HG03439 (cell line): ENCODE data around the gene ARID3C.

Source experiments
- ATAC-seq: cut with Tn5 transposase; IDR thresholded peaks from one replicate; pipeline ENCODE4 v1.9.1; 2021; ENCODE audit warnings: mild to moderate bottlenecking, moderate library complexity; ENCODE audit not compliant: unreplicated experiment

The ARID3C gene

GRCh38 chr9:34579808-34580163 is 49.1 kb downstream of the ARID3C start:
- no peak for ATAC-seq

- ATAC-seq, result no peak
Observed at GRCh38 chr9:34579104-34579807, 49.6 kb downstream of the ARID3C start.

GRCh38 chr9:34578241-34579103 is 50.4 kb downstream of the ARID3C start:
- no peak for ATAC-seq

- no peak for ATAC-seq
Observed at GRCh38 chr9:34577400-34578240, 51.2 kb downstream of the ARID3C start.

GRCh38 chr9:34576597-34577399 is 52.1 kb downstream of the ARID3C start:
- ATAC-seq, result no peak

- ATAC-seq, result no peak
Observed at GRCh38 chr9:34575862-34576596, 52.8 kb downstream of the ARID3C start.

- no peak for ATAC-seq
Observed at GRCh38 chr9:34575241-34575640, 53.6 kb downstream of the ARID3C start.

- ATAC-seq, result no peak
Observed at GRCh38 chr9:34574571-34574970, 54.3 kb downstream of the ARID3C start.

GRCh38 chr9:34573599-34574325 is 55.1 kb downstream of the ARID3C start:
- ATAC-seq, result no peak

- ATAC-seq, result no peak
Observed at GRCh38 chr9:34572628-34573027, 56.2 kb downstream of the ARID3C start.

GRCh38 chr9:34572092-34572491 is 56.8 kb downstream of the ARID3C start:
- no peak for ATAC-seq

- ATAC-seq, result no peak
Observed at GRCh38 chr9:34571481-34571810, 57.4 kb downstream of the ARID3C start.
